ENCODE results near the gene CFP.

- TF ChIP-seq CTCF (IDR thresholded peaks at IDR 0.05; ENCODE audit: insufficient read depth, low read length) (no peak), REST (IDR thresholded peaks at IDR 0.05; ENCODE audit: insufficient replicate concordance, low read depth) (no peak), POLR2AphosphoS5 (IDR thresholded peaks at IDR 0.05; ENCODE audit: low read depth) (no peak)
These were observed 15.8 kb upstream of the CFP start for GRCh38 chrX:47645530-47645929.
